GM19239 (cell line): ENCODE data around the gene TMEM242.
"Not testable (repeated sequence)": the region's sequence is repeated elsewhere in the genome, so short reads cannot be mapped to it uniquely, and the experiment has no call there.

ENCODE experiments used
- DNase-seq: peaks from one replicate; pipeline ENCODE4 v3.0.0; 2011; ENCODE audit warnings: low spot score; ENCODE audit not compliant: insufficient read length
- FAIRE-seq: peaks from 2 replicates; lab custom pipeline; 2011; peaks lifted over from hg19 to GRCh38; lab: Jason Lieb, UNC

TMEM242 gene

GRCh38 chr6:157325069-157325805 lies 1.9 kb upstream of the TMEM242 start:
- DNase-seq: no peak
- FAIRE-seq: no peak

DNA sequence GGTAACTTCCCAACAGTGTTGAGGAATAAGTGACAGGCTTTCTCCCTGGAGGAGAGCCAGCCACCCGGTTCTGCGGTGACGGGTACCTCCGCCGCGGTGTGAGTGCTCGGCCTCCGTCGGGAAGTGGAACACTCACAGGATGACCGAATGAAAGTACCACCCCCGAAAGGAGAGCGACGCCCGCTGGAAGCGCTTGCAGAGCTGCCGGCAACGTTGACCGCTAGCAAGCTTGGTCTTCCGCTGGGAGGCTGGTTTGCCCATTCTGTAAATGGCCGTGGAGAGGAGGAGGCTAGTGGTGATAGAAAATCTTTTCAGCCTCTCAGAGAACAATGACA lies 614 bp upstream of the TMEM242 start:
- DNase-seq: no peak
- FAIRE-seq: peak; percentile 71

GRCh38 chr6:157322792-157323254 lies 496 bp downstream of the TMEM242 start:
- peak; percentile 54 for DNase-seq
- no peak for FAIRE-seq

GRCh38 chr6:157316871-157317814 lies 6.2 kb downstream of the TMEM242 start:
- no peak for FAIRE-seq
- no peak for DNase-seq

DNA sequence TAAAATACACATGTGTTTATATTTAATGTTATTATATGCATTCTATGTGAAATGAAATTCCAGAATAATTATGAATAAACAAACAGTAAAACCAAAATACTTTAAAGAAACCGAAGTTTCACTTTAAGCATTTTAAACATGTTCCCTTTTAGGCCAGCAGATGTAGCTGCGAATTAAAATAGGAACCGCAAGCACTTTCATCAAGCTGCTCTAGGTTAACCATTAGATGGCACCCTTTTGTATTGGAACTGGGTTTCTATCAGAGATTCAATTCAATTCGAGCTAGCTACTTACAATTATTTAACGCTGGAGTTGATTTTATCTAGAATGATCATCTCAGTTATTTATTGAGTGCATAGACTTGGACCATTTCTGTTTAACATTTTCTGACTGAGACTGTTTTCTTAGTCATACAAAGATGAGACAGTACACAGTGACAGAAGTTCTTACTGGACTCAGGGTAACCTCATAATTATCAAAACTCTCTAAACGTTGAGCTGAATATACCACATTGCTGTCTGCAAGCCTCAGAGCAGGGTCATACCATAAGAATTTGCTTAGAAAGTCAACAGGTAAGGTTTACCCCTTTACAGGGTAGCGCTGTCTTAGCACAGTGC lies 8.5 kb downstream of the TMEM242 start:
- DNase-seq (peak; percentile 29), FAIRE-seq (no peak)

DNA sequence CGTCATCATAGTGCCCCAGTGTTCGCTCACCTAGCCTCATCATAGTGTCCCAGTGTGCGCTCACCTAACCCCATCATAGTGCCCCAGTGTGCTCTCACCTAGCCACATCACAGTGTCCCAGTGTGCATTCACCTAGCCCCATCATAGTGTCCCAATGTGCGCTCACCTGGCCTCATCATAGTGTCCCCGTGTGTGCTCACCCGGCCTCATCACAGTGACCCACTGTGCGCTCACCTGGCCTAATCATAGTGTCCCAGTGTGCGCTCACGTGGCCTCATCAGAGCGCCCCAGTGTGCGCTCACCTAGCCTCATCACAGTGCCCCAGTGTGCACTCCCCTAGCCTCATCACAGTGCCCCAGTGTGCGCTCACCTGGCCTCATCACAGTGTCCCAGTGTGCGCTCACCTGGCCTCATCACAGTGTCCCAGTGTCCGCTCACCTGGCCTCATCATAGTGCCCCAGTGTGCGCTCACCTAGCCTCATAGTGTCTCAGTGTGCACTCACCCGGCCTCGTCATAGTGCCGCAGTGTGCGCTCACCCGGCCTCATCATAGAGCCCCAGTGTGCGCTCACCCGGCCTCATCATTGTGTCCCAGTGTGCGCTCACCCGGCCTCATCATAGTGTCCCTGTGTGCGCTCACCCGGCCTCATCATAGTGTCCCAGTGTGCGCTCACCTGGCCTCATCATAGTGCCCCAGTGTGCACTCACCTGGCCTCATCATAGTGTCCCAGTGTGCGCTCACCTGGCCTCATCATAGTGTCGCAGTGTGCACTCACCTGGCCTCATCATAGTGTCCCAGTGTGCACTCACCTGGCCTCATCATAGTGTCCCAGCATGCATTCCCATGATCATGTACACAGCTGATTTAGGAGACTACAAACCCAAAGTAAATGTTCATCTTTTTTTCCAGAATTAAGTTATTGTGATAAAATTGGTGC lies 9.5 kb downstream of the TMEM242 start:
- no peak for FAIRE-seq
- DNase-seq: no peak

DNA sequence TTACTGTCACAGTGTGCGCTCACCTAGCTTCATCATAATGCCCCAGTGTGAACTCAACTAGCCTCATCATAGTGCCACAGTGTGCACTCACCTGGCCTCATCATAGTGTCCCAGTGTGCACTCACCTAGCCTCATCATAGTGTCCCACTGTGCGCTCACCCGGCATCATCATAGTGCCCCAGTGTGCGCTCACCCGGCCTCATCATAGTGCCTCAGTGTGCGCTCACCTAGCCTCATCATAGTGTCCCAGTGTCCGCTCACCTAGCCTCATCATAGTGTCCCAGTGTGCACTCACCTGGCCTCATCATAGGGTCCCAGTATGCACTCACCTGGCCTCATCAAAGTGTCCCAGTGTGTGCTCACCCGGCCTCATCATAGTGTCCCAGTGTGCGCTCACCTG lies 10.6 kb downstream of the TMEM242 start:
- FAIRE-seq (no peak), DNase-seq (no peak)

DNA sequence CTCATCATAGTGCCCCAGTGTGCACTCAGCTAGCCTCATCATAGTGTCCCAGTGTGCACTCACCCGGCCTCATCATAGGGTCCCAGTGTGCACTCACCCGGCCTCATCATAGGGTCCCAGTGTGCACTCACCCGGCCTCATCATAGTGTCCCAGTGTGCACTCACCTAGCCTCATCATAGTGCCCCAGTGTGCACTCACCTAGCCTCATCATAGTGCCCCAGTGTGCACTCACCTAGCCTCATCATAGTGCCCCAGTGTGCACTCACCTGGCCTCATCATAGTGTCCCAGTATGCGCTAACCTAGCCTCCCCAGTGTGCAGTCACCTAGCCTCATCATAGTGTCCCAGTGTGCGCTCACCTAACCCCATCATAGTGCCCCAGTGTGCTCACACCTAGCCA lies 12.6 kb downstream of the TMEM242 start:
- DNase-seq, FAIRE-seq: not testable (repeated sequence)

GRCh38 chr6:157307661-157308060 lies 15.7 kb downstream of the TMEM242 start:
- no peak for DNase-seq
- FAIRE-seq: no peak

DNA sequence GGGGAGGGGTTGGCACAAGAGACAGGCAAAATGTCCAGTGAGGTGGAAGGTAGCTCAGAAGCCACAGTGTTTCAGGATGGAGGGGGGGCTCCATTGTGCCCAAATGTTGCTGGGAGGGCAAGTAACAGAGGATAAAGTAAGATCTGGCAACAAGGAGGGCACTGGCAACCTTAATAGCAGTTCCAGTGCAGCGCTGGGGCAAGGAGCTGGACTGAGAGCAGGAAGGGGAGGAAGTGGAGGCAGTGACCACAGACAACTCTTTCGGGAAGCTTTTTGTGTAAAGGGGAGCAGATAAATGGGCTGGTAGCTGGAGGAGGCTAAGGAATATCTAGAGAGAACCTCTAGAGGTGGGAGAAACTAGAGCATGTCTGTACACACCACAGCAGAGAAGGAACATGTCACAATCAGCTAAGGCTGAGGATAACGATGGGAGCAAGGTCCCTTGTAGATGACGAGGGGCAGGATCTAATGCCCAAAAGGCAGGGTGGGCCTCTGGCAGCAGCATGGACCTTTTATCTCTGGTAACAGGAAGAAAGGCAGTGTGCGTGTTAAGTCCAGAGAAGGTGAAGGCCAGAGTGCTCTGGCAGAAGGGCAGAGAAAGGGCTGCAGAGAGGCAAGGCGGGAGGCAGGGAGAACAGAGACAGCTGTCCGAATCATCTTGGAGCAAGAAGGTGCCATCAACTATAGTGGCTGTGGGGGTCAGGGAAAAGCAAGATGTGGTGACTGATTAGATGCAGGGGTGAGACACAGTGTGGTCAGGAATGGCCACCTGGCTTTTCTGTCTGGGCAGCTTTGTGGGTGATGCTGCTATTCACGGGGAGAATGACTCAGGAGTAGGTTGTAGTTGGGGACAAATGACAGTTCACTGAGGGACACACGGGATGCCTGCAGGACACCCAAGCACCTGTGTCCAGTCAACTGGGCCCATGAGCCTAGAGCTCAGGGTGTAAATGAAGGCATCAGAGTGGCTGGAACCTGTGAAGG lies 17.4 kb downstream of the TMEM242 start:
- DNase-seq: no peak
- FAIRE-seq: no peak

- peak; percentile 49 for FAIRE-seq
- DNase-seq: no peak
Measured at GRCh38 chr6:157304899-157305663, 18.2 kb downstream of the TMEM242 start.

DNA sequence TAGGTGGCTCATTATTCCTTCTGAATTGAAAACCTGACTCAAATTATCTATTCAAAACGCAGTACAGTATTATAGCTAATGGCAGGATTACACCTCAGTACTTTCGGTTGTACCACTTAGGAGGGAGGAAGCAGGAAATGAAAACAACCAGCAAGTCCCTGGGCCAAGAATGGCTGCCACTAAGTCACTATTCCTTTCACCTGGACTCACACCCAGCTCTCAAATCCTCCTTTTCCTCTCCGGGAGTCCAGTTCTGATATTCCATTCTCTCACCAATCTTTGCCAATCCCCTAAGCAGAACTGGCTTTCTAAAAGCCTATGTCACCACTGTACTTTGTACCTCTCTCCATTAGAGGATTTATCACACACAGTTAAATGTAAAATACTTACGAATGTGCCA lies 20.6 kb downstream of the TMEM242 start:
- DNase-seq (no peak), FAIRE-seq (peak; percentile 66)

DNA sequence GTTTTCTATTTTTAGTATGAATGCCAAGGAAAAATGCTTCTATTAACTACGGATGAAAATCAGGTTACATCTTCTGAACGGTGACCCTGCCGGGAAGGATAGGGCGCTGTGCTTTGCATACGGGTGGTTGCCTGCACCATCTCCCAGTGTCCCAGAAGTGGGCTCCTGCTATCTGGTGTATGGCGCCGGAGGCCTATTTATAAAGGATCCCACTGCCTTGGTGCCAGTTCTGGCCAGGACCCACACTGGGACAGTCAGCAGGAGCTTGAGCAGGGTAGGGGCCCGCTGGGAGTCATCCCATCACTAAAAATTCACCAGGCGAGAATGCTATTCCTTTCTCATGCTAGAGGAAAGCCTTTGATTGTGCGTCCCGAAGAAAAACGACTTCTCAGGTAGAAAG lies 22.9 kb downstream of the TMEM242 start:
- FAIRE-seq (no peak), DNase-seq (no peak)

GRCh38 chr6:157300006-157300405 lies 23.3 kb downstream of the TMEM242 start:
- FAIRE-seq (no peak), DNase-seq (no peak)

GRCh38 chr6:157298216-157298724 lies 25.0 kb downstream of the TMEM242 start:
- DNase-seq: no peak
- FAIRE-seq: no peak

DNA sequence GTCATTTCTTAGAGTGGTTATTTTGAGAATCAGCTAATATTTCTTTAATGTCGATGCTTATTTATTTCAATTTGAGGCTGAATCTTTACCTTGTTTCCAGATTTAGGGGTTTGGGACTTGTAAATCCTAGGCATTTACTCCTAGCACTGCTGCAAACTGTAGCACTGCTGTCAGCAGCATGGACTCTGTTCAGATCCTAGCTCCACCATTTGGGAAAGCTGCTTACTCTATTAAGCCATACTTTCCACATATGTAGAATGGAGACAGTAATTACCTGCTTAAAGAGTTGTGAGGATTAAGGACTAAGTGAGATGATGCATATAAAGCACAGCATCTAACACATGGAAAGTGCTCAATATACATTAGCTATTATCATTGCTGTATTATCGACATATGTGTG lies 28.7 kb downstream of the TMEM242 start:
- FAIRE-seq: no peak
- DNase-seq: no peak

DNA sequence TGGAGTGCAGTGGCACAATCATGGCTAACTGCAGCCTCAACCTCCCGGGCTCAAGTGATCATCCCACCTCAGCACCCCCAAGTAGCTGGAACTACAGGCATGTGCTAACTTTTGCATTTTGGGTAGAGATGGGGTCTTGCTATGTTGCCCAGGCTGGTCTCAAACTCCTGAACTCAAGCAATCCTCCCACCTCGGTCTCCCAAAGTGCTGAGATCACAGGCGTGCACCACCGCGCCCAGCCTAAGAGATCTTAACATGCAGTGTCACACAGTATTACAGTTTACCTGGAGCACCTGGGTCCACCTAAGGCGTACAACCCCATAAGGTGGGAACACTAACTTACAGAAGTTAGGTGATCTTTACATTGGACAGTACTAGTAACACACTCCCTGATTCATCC lies 29.5 kb downstream of the TMEM242 start:
- no peak for FAIRE-seq
- DNase-seq: no peak

DNA sequence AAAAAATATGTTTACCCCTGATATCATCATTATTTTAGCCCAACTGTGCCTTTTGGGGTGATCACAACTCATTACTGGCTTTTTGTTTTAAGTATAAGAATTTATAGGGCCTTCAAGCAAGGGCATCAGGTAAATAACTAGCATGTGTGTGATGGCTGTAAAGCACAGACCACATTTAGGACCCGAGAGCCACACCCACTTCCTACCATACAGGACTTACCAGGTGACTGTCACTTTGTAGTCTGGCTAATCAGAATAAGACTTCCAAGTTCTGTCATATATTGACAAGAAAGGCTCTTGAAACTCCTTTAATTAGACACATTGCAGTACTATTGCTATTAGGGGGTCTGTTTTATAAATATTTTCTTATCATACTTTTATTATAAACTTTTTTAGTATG lies 31.1 kb downstream of the TMEM242 start:
- FAIRE-seq: no peak

More for the DNA sequence above, 31.1 kb downstream of the TMEM242 start:
- DNase-seq: no peak
